Measurements from ENCODE around the gene CHMP2A. TPM values are rescaled to one million over a fixed set of nuclear protein-coding genes. Genes with fewer than 3 reads are reported as not detected.

The CHMP2A gene
- total RNA-seq, 1 donor, result 111 TPM

DNA sequence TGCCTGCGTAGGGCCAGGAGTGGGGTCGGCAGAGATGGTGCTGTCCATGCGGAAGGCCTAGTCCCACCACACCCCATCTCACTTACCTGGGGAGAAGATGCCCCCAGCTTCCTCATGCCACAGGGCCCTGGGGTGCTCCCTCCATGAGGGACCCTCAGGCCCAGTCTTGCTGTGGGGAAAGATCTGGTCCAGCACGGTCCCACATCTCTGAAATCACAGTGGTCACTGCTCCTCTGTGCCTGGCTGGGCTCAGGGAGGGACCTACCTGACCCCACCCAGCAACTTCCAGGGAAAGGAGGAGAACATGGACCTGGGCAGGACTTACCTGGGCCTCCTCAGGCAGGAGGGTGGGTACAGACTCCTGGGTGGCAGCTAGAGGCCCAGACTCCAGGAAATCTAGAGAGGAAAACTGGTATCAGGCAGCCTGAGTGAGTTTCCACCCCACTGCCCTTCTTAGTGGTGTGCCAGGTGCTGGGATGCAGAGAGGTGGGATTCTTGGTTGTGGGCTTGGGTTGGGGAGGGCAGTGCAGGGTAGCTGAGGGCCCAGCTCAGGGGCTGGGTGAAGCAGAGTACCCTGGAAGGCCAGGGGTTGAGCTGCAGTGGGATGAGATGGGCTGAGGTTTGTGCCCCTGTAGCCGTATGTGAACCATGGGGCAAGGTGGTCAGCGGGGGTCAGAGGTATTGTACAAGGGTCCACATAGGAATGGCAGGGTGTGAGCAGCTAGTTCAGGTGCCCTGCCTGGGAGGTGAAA, 14.5 kb upstream of the CHMP2A start:
- no peak for TF ChIP-seq CTCF (IDR thresholded peaks at IDR 0.05; ENCODE audit: insufficient read depth, low read depth, low read length)
- no peak for DNase-seq (ENCODE audit: low read depth)
- no peak overlapping the region for H3K4me3 ChIP-seq (ENCODE audit: low read depth, low read length)

- DNase-seq (ENCODE audit: low read depth), result no peak
- no peak for TF ChIP-seq CTCF (IDR thresholded peaks at IDR 0.05; ENCODE audit: insufficient read depth, low read depth, low read length)
Measured at GRCh38 chr19:58568453-58569130, 13.7 kb upstream of the CHMP2A start.

DNA sequence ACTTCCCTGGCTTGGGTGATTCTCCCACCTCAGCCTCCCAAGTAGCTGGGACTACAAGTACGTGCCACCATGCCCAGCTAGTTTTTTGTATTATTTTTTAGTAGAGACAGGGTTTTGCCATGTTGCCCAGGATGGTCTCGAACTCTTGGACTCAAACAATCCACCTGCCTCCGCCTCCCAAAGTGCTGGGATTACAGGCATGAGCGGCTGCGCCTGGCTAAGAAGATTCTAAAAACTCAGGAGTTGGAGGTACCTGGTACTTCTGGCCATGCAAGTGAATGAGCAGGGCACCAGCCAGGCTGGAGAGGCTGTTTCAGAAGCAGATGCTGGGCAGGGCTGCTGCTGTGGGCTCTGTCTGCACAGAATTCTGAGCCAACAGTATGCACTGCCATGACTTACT, 12.1 kb upstream of the CHMP2A start:
- no peak overlapping the region for H3K4me3 ChIP-seq (ENCODE audit: low read depth, low read length)
- TF ChIP-seq CTCF (IDR thresholded peaks at IDR 0.05; ENCODE audit: insufficient read depth, low read depth, low read length), result no peak
- DNase-seq (ENCODE audit: low read depth), result no peak

More at GRCh38 chr19:58568453-58569130, 13.7 kb upstream of the CHMP2A start:
- H3K4me3 ChIP-seq (ENCODE audit: low read depth, low read length), result no peak overlapping the region

DNA sequence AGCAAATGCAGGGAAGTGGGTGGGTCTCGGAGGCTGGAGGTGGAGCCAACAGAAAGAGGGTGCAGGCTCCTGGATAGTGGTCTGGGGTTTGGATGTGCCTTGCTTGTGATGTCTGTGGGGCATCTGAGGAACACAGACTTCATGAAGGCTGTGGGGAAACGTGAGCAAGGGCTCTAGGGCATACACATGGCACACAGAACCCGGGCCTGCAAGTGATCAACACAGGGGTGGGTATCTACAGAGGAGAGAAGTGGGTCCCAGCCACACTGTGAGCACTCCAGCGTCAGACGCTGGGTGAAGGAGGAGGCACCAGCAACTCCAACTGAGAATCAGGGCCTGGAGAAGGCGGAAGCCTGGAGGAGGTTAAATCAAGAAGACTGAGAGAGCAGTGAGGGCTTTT, 8.9 kb upstream of the CHMP2A start:
- no peak for TF ChIP-seq CTCF (IDR thresholded peaks at IDR 0.05; ENCODE audit: insufficient read depth, low read depth, low read length)
- DNase-seq (ENCODE audit: low read depth), result no peak
- no peak overlapping the region for H3K4me3 ChIP-seq (ENCODE audit: low read depth, low read length)

DNA sequence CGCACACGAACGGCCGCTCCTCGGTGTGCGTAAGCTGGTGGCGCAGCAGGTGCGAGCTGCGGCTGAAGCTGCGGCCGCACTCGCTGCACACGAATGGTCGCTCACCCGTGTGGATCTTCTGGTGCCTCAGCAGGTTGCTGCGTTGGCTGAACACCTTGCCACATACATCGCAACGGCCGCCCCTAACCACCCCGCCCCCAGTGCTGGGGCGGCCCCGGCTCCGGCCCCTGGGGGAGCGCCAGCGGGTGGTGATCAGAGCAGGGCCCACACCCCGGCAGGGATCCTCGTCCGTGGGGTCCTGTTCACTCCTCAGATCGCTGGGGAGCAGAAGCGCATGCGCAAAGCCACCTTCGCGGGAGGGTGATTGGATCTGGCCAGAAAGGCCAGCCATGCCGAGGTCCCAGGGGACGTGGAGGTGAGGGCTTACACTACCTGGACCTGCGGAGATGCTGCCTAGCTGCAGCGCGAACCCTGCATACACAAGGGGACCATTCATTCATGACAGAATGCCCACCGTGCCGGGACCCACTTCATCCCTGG, 8.2 kb upstream of the CHMP2A start:
- peak overlapping the region; percentile 50 for H3K4me3 ChIP-seq (ENCODE audit: low read depth, low read length)
- no peak for DNase-seq (ENCODE audit: low read depth)
- no peak for TF ChIP-seq CTCF (IDR thresholded peaks at IDR 0.05; ENCODE audit: insufficient read depth, low read depth, low read length)

DNA sequence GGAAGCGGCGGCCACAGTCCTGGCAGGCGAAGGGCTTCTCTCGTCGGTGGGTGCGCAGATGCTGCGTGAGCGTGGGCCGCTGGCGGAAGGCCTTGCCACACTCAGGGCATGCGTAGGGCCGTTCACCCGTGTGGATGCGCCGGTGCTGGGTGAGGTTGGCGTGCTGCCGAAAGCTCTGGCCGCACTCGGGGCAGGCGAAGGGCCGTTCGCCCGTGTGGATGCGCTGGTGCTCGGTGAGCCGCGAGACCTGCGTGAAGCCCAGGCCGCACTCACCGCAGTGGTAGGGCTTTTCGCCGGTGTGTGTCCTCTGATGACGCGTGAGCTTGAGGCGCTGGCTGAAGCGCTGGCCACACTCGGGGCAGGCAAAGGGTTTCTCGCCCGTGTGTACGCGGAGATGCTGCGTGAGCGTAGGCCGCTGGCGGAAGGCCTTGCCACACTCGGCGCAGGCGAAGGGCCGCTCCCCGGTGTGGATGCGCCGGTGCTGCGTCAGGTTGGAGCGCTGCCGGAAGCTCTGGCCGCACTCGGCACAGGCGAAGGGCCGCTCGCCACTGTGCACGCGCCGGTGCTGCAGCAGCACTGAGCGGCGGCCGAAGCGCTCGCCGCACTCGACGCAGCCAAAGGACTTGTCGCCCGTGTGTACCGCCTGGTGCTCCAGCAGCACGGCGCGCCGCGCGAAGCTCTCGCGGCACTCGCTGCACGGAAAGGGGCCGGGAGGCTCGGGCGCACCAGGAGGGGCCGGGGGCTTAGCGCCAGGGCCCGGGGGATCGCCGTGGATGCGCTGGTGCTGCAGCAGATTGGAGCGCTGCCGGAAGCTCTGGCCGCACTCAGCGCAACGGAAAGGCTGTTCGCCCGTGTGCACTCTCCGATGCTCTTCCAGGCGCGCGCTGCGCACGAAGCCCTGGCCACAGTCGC, 7.5 kb upstream of the CHMP2A start:
- peak; percentile 44 for DNase-seq (ENCODE audit: low read depth)
- TF ChIP-seq CTCF (IDR thresholded peaks at IDR 0.05; ENCODE audit: insufficient read depth, low read depth, low read length), result no peak
- H3K4me3 ChIP-seq (ENCODE audit: low read depth, low read length), result peak overlapping the region; percentile 50

All from fibroblast of villous mesenchyme (primary cell).